ENCODE measurements around the gene GJA5.

DNA sequence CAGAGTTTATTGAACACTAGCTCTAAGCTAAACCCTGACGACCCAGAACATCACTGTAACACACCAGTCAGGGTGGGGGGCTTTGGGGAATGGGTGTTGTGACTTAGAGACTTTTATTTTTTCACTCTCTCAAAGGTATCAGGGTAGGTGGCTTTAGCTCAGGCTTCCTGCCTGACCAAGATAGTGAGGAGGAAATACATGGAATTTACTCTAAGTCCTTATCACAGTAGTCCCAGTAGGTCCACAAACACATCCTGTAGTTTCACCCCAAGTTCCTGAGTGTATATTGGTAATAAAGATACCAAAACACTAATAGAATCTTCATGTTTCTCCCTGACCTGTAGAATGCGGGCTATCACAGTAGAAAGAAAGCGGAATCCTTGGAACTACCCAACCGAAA is 15.1 kb downstream of the GJA5 start:
- TF ChIP-seq EZH2phosphoT487 (IDR thresholded peaks at IDR 0.05; ENCODE audit: insufficient read depth, low read depth) (no peak), EZH2 (IDR thresholded peaks at IDR 0.05; ENCODE audit: insufficient read depth, poor library complexity, severe bottlenecking) (no peak)

Data from GM23248 (cell line).